ENCODE measurements around the gene KANK2.

- TF ChIP-seq CTCF (conservative IDR thresholded peaks at IDR 0.05; ENCODE audit: low read depth in 2 of 2), result no peak
- no peak for TF ChIP-seq EZH2 (IDR thresholded peaks at IDR 0.05; ENCODE audit: low read depth, unreplicated experiment)
- TF ChIP-seq POLR2AphosphoS5 (IDR thresholded peaks at IDR 0.05; ENCODE audit: low read depth), result no peak
- no peak for TF ChIP-seq EZH2phosphoT487 (IDR thresholded peaks at IDR 0.05; ENCODE audit: unreplicated experiment)
These were observed 41.5 kb upstream of the KANK2 start for GRCh38 chr19:11238781-11239376.

Measured in GM23338 (cell line).